SJSA1 (cell line): ENCODE results near the gene DYRK1A. TPM values are rescaled to one million over a fixed set of nuclear protein-coding genes. Genes with fewer than 3 reads are reported as not detected.

Experiments
- DNase-seq, 2 experiments: peaks; one replicate each; pipeline ENCODE4 v3.0.0-alpha.2; 2015 to 2020; ENCODE audit warnings: low spot score in 2 of 2, low read depth in 1 of 2
- H3K27ac ChIP-seq: fragments of 250-450 bp; sonication (Bioruptor Pico); 2 replicates; pipeline ENCODE4 v1.5.1; 2020; ENCODE audit warnings: mild to moderate bottlenecking, moderate library complexity
- H3K27me3 ChIP-seq: fragments of 250-450 bp; sonication (Bioruptor Pico); replicated peaks from 2 replicates; pipeline ENCODE4 v1.5.1; 2020; ENCODE audit warnings: mild to moderate bottlenecking, moderate library complexity
- H3K36me3 ChIP-seq: fragments of 250-450 bp; sonication (Bioruptor Pico); 2 replicates; pipeline ENCODE4 v1.5.1; 2020; ENCODE audit warnings: mild to moderate bottlenecking
- H3K4me1 ChIP-seq: fragments of 250-450 bp; sonication (Bioruptor Pico); replicated peaks from 2 replicates; pipeline ENCODE4 v1.6.1; 2021; ENCODE audit warnings: mild to moderate bottlenecking
- H3K4me3 ChIP-seq: fragments of 250-450 bp; sonication (Bioruptor Pico); 2 replicates; pipeline ENCODE4 v1.5.1; 2020; ENCODE audit warnings: mild to moderate bottlenecking
- H3K9me3 ChIP-seq: fragments of 250-450 bp; sonication (Bioruptor Pico); replicated peaks from 2 replicates; pipeline ENCODE4 v1.5.1; 2020; ENCODE audit warnings: mild to moderate bottlenecking
- total RNA-seq: library from RNA; depleted of rRNA; stranded (reverse); fragments of >200 nt; shearing (Covaris generic); gene quantifications from 2 replicates; pipeline ENCODE4 v1.2.3, GENCODE V29; 2014

Gene DYRK1A
- total RNA-seq, 1 experiment from 2014 or later, result 51.3 TPM

GRCh38 chr21:37370152-37371040 is 3.8 kb downstream of the DYRK1A start:
- peak in 1 of 2 experiments; percentile 55 for DNase-seq
- Histone ChIP-seq H3K4me1 (peaks cover 51% of the 10 kb centered on the region), H3K9me3 (no peaks in the 10 kb centered on the region), H3K27ac (peak overlapping the region; percentile 52), H3K27me3 (no peaks in the 10 kb centered on the region), H3K4me3 (peak overlapping the region; percentile 3; the same call in 1 of the 2 replicates), H3K36me3 (peaks cover 20% of the 10 kb centered on the region)

DNA sequence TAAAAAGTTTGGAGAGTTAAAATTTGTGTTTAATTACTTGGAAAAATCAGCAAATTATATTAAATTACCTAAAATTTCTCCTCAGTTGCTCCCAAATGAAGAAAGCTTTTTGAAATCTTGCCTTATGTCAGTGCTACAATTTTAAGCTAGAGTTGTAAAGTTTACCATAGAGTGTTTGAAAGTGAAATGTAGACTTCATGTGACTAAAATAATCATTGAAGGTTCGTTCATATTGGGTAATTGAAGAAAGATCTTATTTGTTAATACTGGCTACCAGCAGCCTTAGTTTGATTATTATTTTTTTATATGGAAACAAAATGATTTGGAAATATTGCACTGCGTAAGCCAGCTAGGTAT is 4.4 kb downstream of the DYRK1A start:
- no peak overlapping the region for H3K4me3 ChIP-seq
- peaks cover 20% of the 10 kb centered on the region for H3K36me3 ChIP-seq
- DNase-seq, result no peak
- H3K27me3 ChIP-seq, result no peaks in the 10 kb centered on the region
- H3K9me3 ChIP-seq, result no peaks in the 10 kb centered on the region
- peaks cover 56% of the 10 kb centered on the region for H3K4me1 ChIP-seq
- H3K27ac ChIP-seq, result peak overlapping the region; percentile 52; the same call in 1 of the 2 replicates

- H3K27ac ChIP-seq, result no peak overlapping the region
- no peak overlapping the region for H3K4me3 ChIP-seq
- no peaks in the 10 kb centered on the region for H3K9me3 ChIP-seq
- DNase-seq, result no peak
- peaks cover 56% of the 10 kb centered on the region for H3K4me1 ChIP-seq
- H3K27me3 ChIP-seq, result no peaks in the 10 kb centered on the region
- H3K36me3 ChIP-seq, result peaks cover 14% of the 10 kb centered on the region
Observed at GRCh38 chr21:37372127-37372731, 5.7 kb downstream of the DYRK1A start.

DNA sequence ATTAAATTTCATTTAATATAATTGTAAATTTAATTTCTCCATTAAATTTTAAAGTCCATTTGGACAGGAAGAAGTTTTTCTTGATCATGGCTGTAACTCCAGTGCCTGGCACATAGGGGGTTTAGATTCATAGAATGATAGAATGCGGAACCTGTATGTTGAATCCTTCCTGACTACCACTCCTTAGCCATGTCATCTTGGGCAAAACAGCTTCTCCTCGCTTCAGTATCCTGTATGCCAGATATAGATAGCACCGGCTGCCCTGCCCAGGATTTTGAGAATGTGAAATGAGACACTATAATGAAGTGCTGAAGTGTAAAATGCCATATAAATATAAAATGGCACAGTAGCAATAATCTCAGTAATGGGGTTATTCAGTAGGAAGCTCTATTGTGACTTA is 6.4 kb downstream of the DYRK1A start:
- no peak overlapping the region for H3K27ac ChIP-seq

DNA sequence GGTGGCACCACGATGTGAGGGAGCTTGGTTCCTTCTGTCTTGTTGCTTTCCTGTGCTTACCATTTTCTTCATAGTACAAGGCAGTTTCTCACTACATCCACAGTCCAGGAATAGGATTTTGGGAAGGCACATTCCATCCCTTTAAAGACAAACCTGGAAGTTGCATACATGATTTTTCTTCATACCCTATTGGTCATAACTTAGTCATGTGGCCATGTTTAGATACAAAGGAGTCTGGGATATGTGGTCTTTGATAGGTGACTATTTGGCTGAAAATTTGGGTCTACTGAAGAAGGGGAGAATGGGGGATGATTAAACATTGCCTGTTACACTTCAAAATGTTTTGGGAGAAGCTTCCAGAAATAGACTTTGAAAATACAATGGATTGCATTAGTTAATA is 7.0 kb downstream of the DYRK1A start:
- peaks cover 54% of the 10 kb centered on the region for H3K4me1 ChIP-seq
- no peak overlapping the region for H3K4me3 ChIP-seq
- DNase-seq, result no peak
- peaks cover under 1% of the 10 kb centered on the region for H3K36me3 ChIP-seq
- H3K27ac ChIP-seq, result peak overlapping the region; percentile 31
- H3K27me3 ChIP-seq, result no peaks in the 10 kb centered on the region
- H3K9me3 ChIP-seq, result no peaks in the 10 kb centered on the region

More for the DNA sequence above, 6.4 kb downstream of the DYRK1A start:
- H3K4me1 ChIP-seq, result peaks cover 56% of the 10 kb centered on the region
- H3K9me3 ChIP-seq, result no peaks in the 10 kb centered on the region
- H3K27me3 ChIP-seq, result no peaks in the 10 kb centered on the region
- H3K4me3 ChIP-seq, result no peak overlapping the region
- no peak for DNase-seq
- peaks cover 6% of the 10 kb centered on the region for H3K36me3 ChIP-seq

DNA sequence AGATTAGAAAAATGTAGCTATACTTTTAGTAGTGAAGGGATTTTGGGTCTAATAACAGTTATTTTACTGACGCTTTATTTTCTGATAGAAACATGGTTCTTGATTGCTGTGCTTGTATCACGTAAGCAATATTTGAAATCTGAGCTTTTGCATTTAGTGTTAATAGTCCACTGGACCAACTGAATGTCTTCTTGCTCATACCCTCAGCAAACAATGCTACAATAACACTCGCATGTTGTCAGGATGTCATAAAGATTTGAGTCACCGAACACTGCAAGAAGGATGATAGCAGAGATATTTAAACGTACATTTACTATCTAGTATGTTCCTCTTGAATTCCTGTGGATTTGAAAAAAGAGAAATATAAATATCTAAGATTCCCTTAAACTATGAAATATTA is 7.5 kb downstream of the DYRK1A start:
- peak in 1 of 2 experiments; percentile 59 for DNase-seq
- Histone ChIP-seq H3K4me1 (peaks cover 49% of the 10 kb centered on the region), H3K27ac (peak overlapping the region; percentile 31), H3K4me3 (no peak overlapping the region), H3K36me3 (no peaks in the 10 kb centered on the region; the same call in none of the 2 replicates), H3K9me3 (no peaks in the 10 kb centered on the region), H3K27me3 (no peaks in the 10 kb centered on the region)

GRCh38 chr21:37375866-37376574 is 9.4 kb downstream of the DYRK1A start:
- Histone ChIP-seq H3K9me3 (no peaks in the 10 kb centered on the region), H3K4me1 (peaks cover 30% of the 10 kb centered on the region), H3K4me3 (no peak overlapping the region), H3K36me3 (no peaks in the 10 kb centered on the region; the same call in none of the 2 replicates), H3K27ac (no peak overlapping the region), H3K27me3 (no peaks in the 10 kb centered on the region)
- no peak for DNase-seq

DNA sequence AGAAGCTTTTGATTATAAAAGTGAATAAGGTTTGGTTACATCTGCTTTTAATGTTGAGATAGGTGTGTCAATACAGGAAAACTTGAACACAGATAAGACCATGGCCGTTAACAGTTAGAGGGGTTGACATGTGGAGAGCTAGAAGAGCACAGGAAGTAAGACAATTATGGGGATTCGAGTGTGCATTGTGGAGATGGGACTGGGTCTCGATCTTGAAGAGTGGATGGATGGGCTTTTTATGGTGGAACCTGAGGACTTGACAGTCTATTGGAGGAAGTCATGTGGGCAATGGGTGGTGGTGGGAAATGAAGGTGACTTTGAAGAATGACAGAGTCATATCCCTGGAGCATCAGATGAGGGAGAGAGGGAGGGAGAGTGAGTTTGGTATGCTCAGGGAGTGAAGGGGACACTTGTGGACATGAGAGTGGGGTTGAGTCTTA is 12.1 kb downstream of the DYRK1A start:
- no peak for DNase-seq

DNA sequence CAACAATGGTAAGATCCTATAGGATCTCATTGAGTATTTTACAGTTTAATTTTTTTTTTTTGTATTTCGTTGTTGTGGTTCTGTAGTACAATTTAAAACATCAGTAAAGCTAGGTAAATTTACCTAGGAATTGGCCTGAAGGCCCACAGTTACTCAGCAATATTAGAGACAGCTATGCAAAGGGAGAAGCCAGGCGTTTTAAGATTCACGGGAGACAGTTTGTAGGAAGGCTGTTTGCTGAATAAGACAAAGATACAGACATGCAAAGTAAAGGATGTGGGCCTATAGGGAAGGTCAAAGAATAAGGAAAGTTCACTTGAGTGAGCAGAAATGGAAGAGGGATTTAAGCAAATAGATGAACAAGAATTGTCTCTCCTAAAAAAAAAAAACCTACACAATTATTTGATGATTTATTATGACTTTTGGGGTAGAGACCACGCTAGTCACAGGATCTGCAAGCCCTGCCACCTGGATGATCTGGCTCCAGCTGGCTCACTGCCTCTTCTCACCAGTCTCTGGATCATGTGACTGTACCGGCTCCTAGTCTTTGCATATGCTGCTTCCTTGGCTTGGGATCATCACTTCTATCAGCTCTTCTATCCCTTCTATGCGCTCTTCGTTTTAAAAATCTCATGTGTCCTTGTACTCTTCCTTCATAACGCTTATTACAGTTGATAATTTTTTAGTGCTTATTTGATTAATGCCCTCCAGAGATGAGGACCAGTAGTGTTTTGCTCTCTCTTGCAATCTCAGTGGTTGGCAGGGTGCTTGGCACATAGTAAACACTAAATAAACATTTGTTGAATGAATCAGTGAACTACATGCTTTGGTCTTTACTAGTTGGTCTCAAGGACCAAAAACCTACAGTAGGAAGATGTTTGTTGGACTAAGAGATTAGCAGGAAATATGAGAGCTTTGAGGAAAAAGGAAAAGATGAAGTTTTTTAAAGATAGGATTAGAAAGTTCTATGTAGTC is 14.1 kb downstream of the DYRK1A start:
- Histone ChIP-seq H3K36me3 (no peaks in the 10 kb centered on the region; the same call in 1 of the 2 replicates), H3K9me3 (no peaks in the 10 kb centered on the region), H3K27me3 (no peaks in the 10 kb centered on the region), H3K27ac (no peak overlapping the region), H3K4me1 (0 out of 2 replicates have a peak, but pooled peaks cover 4% of the 10 kb centered on the region), H3K4me3 (no peak overlapping the region)
- no peak for DNase-seq

More for the DNA sequence above, 12.1 kb downstream of the DYRK1A start:
- no peaks in the 10 kb centered on the region for H3K27me3 ChIP-seq
- H3K27ac ChIP-seq, result no peak overlapping the region
- H3K9me3 ChIP-seq, result no peaks in the 10 kb centered on the region
- no peak overlapping the region for H3K4me3 ChIP-seq
- H3K36me3 ChIP-seq, result no peaks in the 10 kb centered on the region; the same call in 1 of the 2 replicates
- H3K4me1 ChIP-seq, result peaks cover 20% of the 10 kb centered on the region

- no peak overlapping the region for H3K4me3 ChIP-seq
- no peaks in the 10 kb centered on the region for H3K9me3 ChIP-seq
- H3K36me3 ChIP-seq, result no peaks in the 10 kb centered on the region
- DNase-seq, result no peak
- H3K27ac ChIP-seq, result no peak overlapping the region
- H3K27me3 ChIP-seq, result no peaks in the 10 kb centered on the region
- no peaks in the 10 kb centered on the region for H3K4me1 ChIP-seq
Observed at GRCh38 chr21:37381883-37382585, 15.5 kb downstream of the DYRK1A start.

DNA sequence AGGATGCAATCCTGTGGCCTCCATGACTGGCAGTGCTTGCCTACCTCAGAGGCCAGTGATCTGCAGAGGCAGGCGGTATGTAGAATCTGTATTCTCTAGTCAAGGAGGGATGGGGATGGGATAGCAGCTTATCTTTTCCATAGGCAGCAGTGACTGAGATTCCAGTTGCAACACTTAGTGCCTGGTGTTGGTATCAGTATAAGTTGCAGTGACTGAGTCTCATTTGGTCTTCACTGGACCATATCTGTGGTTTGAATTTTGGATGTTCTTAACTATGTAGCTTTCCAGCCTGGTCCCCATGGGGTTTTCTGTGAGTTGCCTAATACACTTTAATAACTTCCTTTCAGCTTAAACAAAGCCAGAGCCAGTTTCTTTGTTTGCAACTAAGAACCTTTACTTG is 16.5 kb downstream of the DYRK1A start:
- Histone ChIP-seq H3K4me3 (no peak overlapping the region), H3K9me3 (no peaks in the 10 kb centered on the region), H3K36me3 (0 out of 2 replicates have a peak, but pooled peaks cover 3% of the 10 kb centered on the region), H3K27me3 (no peaks in the 10 kb centered on the region), H3K27ac (no peak overlapping the region), H3K4me1 (no peaks in the 10 kb centered on the region)
- no peak for DNase-seq

DNA sequence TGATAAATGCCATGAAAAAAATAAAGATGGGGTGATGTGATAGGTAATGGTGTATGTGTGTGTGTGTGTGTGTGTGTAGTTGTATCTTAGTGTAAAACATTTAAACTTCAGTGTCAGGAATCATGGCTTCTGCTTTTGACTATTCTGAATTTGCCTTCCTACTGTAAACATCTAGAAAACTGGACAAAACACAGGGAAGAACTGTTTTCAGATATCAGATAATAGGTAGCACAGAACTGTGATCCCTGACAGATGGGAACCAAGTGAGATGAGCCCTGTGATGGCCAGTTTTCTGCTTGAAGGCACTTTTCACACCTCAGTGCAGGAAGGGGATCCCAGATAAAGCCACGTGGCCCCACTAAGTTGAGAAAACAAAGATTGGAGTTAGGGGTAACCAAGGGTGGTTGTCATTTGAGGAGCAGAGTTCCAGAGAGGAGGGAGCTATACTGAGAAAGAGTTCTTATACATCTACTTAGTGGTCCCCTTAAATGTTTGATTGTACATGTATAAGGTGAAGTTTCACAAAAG is 17.3 kb downstream of the DYRK1A start:
- H3K4me1 ChIP-seq, result no peaks in the 10 kb centered on the region
- no peak for DNase-seq
- H3K27ac ChIP-seq, result no peak overlapping the region
- H3K9me3 ChIP-seq, result no peaks in the 10 kb centered on the region
- H3K4me3 ChIP-seq, result no peak overlapping the region
- H3K36me3 ChIP-seq, result 0 out of 2 replicates have a peak, but pooled peaks cover 3% of the 10 kb centered on the region
- H3K27me3 ChIP-seq, result no peaks in the 10 kb centered on the region
